ENCODE data around the gene NOC2L.

The NOC2L gene

GRCh38 chr1:913491-914130 lies 45.4 kb downstream of the NOC2L start:
- DNase-seq, result no peak

GRCh38 chr1:912740-913301 lies 46.2 kb downstream of the NOC2L start:
- no peak for DNase-seq

GRCh38 chr1:911875-912739 lies 46.9 kb downstream of the NOC2L start:
- no peak for DNase-seq

- no peak for DNase-seq
Observed at GRCh38 chr1:910881-911721, 48.0 kb downstream of the NOC2L start.

GRCh38 chr1:910311-910880 lies 48.7 kb downstream of the NOC2L start:
- DNase-seq, result no peak

- no peak for DNase-seq
Observed at GRCh38 chr1:909861-910310, 49.2 kb downstream of the NOC2L start.

GRCh38 chr1:908661-909060 lies 50.4 kb downstream of the NOC2L start:
- DNase-seq, result no peak

- no peak for DNase-seq
Observed at GRCh38 chr1:907611-908451, 51.2 kb downstream of the NOC2L start.

- peak; percentile 48 to 64 for DNase-seq
Observed at GRCh38 chr1:906600-907420, 52.2 kb downstream of the NOC2L start.

GRCh38 chr1:905811-906599 lies 53.1 kb downstream of the NOC2L start:
- DNase-seq, result no peak

- no peak for DNase-seq
Observed at GRCh38 chr1:905071-905749, 53.8 kb downstream of the NOC2L start.

GRCh38 chr1:904310-904950 lies 54.6 kb downstream of the NOC2L start:
- peak; percentile 58 to 77 for DNase-seq

GRCh38 chr1:903721-904271 lies 55.3 kb downstream of the NOC2L start:
- no peak for DNase-seq

- DNase-seq, result no peak
Observed at GRCh38 chr1:903305-903704, 55.8 kb downstream of the NOC2L start.

- DNase-seq, result no peak
Observed at GRCh38 chr1:902802-903201, 56.3 kb downstream of the NOC2L start.

- no peak for DNase-seq
Observed at GRCh38 chr1:901108-901859, 57.8 kb downstream of the NOC2L start.

GRCh38 chr1:899636-900317 lies 59.3 kb downstream of the NOC2L start:
- no peak for DNase-seq

Data from bone marrow (tissue), 2 donors.